ENCODE measurements around the gene C11orf21.
"Not testable (repeated sequence)": the region's sequence is repeated elsewhere in the genome, so short reads cannot be mapped to it uniquely, and the experiment has no call there.

The C11orf21 gene

GRCh38 chr11:2332569-2332968, 30.9 kb upstream of the C11orf21 start:
- not testable (repeated sequence) for H3K27me3 ChIP-seq (ENCODE audit: control insufficient read depth, insufficient read depth, low read length); H3K4me3 ChIP-seq (ENCODE audit: low read length); H3K9me3 ChIP-seq (ENCODE audit: control insufficient read depth, low read length)

GRCh38 chr11:2331404-2331803, 29.7 kb upstream of the C11orf21 start:
- Histone ChIP-seq H3K36me3 (ENCODE audit: control insufficient read depth, insufficient read depth, low read length) (no peaks in the 10 kb centered on the region), H3K27me3 (ENCODE audit: control insufficient read depth, insufficient read depth, low read length) (no peaks in the 10 kb centered on the region), H3K9ac (ENCODE audit: low read length) (no peak overlapping the region), H3K9me3 (ENCODE audit: control insufficient read depth, low read length) (no peaks in the 10 kb centered on the region), H3K4me3 (ENCODE audit: low read length) (no peak overlapping the region), H3K4me1 (ENCODE audit: control insufficient read depth, insufficient read depth, low read length) (no peaks in the 10 kb centered on the region)

More at GRCh38 chr11:2332569-2332968, 30.9 kb upstream of the C11orf21 start:
- not testable (repeated sequence) for H3K4me1 ChIP-seq (ENCODE audit: control insufficient read depth, insufficient read depth, low read length); H3K9ac ChIP-seq (ENCODE audit: low read length); H3K36me3 ChIP-seq (ENCODE audit: control insufficient read depth, insufficient read depth, low read length)

- no peaks in the 10 kb centered on the region for H3K27me3 ChIP-seq (ENCODE audit: control insufficient read depth, insufficient read depth, low read length)
- H3K36me3 ChIP-seq (ENCODE audit: control insufficient read depth, insufficient read depth, low read length): no peaks in the 10 kb centered on the region
- H3K4me1 ChIP-seq (ENCODE audit: control insufficient read depth, insufficient read depth, low read length): no peaks in the 10 kb centered on the region
- no peak overlapping the region for H3K4me3 ChIP-seq (ENCODE audit: low read length)
- H3K9ac ChIP-seq (ENCODE audit: low read length): no peak overlapping the region
- no peaks in the 10 kb centered on the region for H3K9me3 ChIP-seq (ENCODE audit: control insufficient read depth, low read length)
Measured at GRCh38 chr11:2330696-2331095, 29.0 kb upstream of the C11orf21 start.

GRCh38 chr11:2329551-2329950, 27.8 kb upstream of the C11orf21 start:
- Histone ChIP-seq H3K4me3 (ENCODE audit: low read length) (no peak overlapping the region), H3K9me3 (ENCODE audit: control insufficient read depth, low read length) (no peaks in the 10 kb centered on the region), H3K4me1 (ENCODE audit: control insufficient read depth, insufficient read depth, low read length) (no peaks in the 10 kb centered on the region), H3K36me3 (ENCODE audit: control insufficient read depth, insufficient read depth, low read length) (no peaks in the 10 kb centered on the region), H3K9ac (ENCODE audit: low read length) (no peak overlapping the region), H3K27me3 (ENCODE audit: control insufficient read depth, insufficient read depth, low read length) (no peaks in the 10 kb centered on the region)

GRCh38 chr11:2328656-2329354, 27.1 kb upstream of the C11orf21 start:
- Histone ChIP-seq H3K9me3 (ENCODE audit: control insufficient read depth, low read length) (no peaks in the 10 kb centered on the region), H3K4me1 (ENCODE audit: control insufficient read depth, insufficient read depth, low read length) (no peaks in the 10 kb centered on the region), H3K36me3 (ENCODE audit: control insufficient read depth, insufficient read depth, low read length) (no peaks in the 10 kb centered on the region), H3K27me3 (ENCODE audit: control insufficient read depth, insufficient read depth, low read length) (no peaks in the 10 kb centered on the region), H3K9ac (ENCODE audit: low read length) (no peak overlapping the region), H3K4me3 (ENCODE audit: low read length) (no peak overlapping the region)

GRCh38 chr11:2328021-2328420, 26.3 kb upstream of the C11orf21 start:
- Histone ChIP-seq H3K9ac (ENCODE audit: low read length) (no peak overlapping the region), H3K4me3 (ENCODE audit: low read length) (no peak overlapping the region), H3K36me3 (ENCODE audit: control insufficient read depth, insufficient read depth, low read length) (no peaks in the 10 kb centered on the region), H3K27me3 (ENCODE audit: control insufficient read depth, insufficient read depth, low read length) (no peaks in the 10 kb centered on the region), H3K4me1 (ENCODE audit: control insufficient read depth, insufficient read depth, low read length) (no peaks in the 10 kb centered on the region), H3K9me3 (ENCODE audit: control insufficient read depth, low read length) (no peaks in the 10 kb centered on the region)

- H3K36me3 ChIP-seq (ENCODE audit: control insufficient read depth, insufficient read depth, low read length): no peaks in the 10 kb centered on the region
- H3K4me3 ChIP-seq (ENCODE audit: low read length): no peak overlapping the region
- H3K9ac ChIP-seq (ENCODE audit: low read length): no peak overlapping the region
- H3K9me3 ChIP-seq (ENCODE audit: control insufficient read depth, low read length): no peaks in the 10 kb centered on the region
- H3K27me3 ChIP-seq (ENCODE audit: control insufficient read depth, insufficient read depth, low read length): no peaks in the 10 kb centered on the region
- H3K4me1 ChIP-seq (ENCODE audit: control insufficient read depth, insufficient read depth, low read length): no peaks in the 10 kb centered on the region
Measured at GRCh38 chr11:2327032-2327431, 25.3 kb upstream of the C11orf21 start.

GRCh38 chr11:2325719-2326118, 24.0 kb upstream of the C11orf21 start:
- no peak overlapping the region for H3K9ac ChIP-seq (ENCODE audit: low read length)
- no peaks in the 10 kb centered on the region for H3K36me3 ChIP-seq (ENCODE audit: control insufficient read depth, insufficient read depth, low read length)
- no peak overlapping the region for H3K4me3 ChIP-seq (ENCODE audit: low read length)
- H3K4me1 ChIP-seq (ENCODE audit: control insufficient read depth, insufficient read depth, low read length): no peaks in the 10 kb centered on the region
- no peaks in the 10 kb centered on the region for H3K27me3 ChIP-seq (ENCODE audit: control insufficient read depth, insufficient read depth, low read length)
- no peaks in the 10 kb centered on the region for H3K9me3 ChIP-seq (ENCODE audit: control insufficient read depth, low read length)

GRCh38 chr11:2325123-2325522, 23.4 kb upstream of the C11orf21 start:
- Histone ChIP-seq H3K9me3 (ENCODE audit: control insufficient read depth, low read length) (no peaks in the 10 kb centered on the region), H3K27me3 (ENCODE audit: control insufficient read depth, insufficient read depth, low read length) (no peaks in the 10 kb centered on the region), H3K36me3 (ENCODE audit: control insufficient read depth, insufficient read depth, low read length) (no peaks in the 10 kb centered on the region), H3K9ac (ENCODE audit: low read length) (no peak overlapping the region), H3K4me1 (ENCODE audit: control insufficient read depth, insufficient read depth, low read length) (no peaks in the 10 kb centered on the region), H3K4me3 (ENCODE audit: low read length) (no peak overlapping the region)

GRCh38 chr11:2321311-2321683, 19.6 kb upstream of the C11orf21 start:
- Histone ChIP-seq H3K9ac (ENCODE audit: low read length) (no peak overlapping the region), H3K4me3 (ENCODE audit: low read length) (no peak overlapping the region), H3K36me3 (ENCODE audit: control insufficient read depth, insufficient read depth, low read length) (no peaks in the 10 kb centered on the region), H3K9me3 (ENCODE audit: control insufficient read depth, low read length) (no peaks in the 10 kb centered on the region), H3K27me3 (ENCODE audit: control insufficient read depth, insufficient read depth, low read length) (no peaks in the 10 kb centered on the region), H3K4me1 (ENCODE audit: control insufficient read depth, insufficient read depth, low read length) (no peaks in the 10 kb centered on the region)

- Histone ChIP-seq H3K4me3 (ENCODE audit: low read length) (no peak overlapping the region), H3K9ac (ENCODE audit: low read length) (no peak overlapping the region), H3K27me3 (ENCODE audit: control insufficient read depth, insufficient read depth, low read length) (no peaks in the 10 kb centered on the region), H3K9me3 (ENCODE audit: control insufficient read depth, low read length) (no peaks in the 10 kb centered on the region), H3K4me1 (ENCODE audit: control insufficient read depth, insufficient read depth, low read length) (no peaks in the 10 kb centered on the region), H3K36me3 (ENCODE audit: control insufficient read depth, insufficient read depth, low read length) (no peaks in the 10 kb centered on the region)
Measured at GRCh38 chr11:2320568-2321310, 19.0 kb upstream of the C11orf21 start.

GRCh38 chr11:2319791-2320472, 18.2 kb upstream of the C11orf21 start:
- no peak overlapping the region for H3K4me3 ChIP-seq (ENCODE audit: low read length)
- no peaks in the 10 kb centered on the region for H3K36me3 ChIP-seq (ENCODE audit: control insufficient read depth, insufficient read depth, low read length)
- no peak overlapping the region for H3K9ac ChIP-seq (ENCODE audit: low read length)
- H3K27me3 ChIP-seq (ENCODE audit: control insufficient read depth, insufficient read depth, low read length): no peaks in the 10 kb centered on the region
- no peaks in the 10 kb centered on the region for H3K9me3 ChIP-seq (ENCODE audit: control insufficient read depth, low read length)
- H3K4me1 ChIP-seq (ENCODE audit: control insufficient read depth, insufficient read depth, low read length): no peaks in the 10 kb centered on the region
